Adrenal gland (tissue), 12 donors: ENCODE measurements around the gene TBX3. TPM values are rescaled to one million over a fixed set of nuclear protein-coding genes. Genes with fewer than 3 reads are reported as not detected.
A peak's percentile ranks its signal among the peaks of the same experiment; 100 is the strongest.
"Not testable (repeated sequence)": the region's sequence is repeated elsewhere in the genome, so short reads cannot be mapped to it uniquely, and the experiment has no call there.

Experiments used
- DNase-seq, 7 donors: peaks; one replicate each; pipeline ENCODE4 v3.0.0-alpha.2; 2019 to 2020
- H3K27ac ChIP-seq, 5 donors: fragments of 200-600 bp; sonication (generic) in 4 of 5; 1 replicate in 3 of 5; 2 replicates in 2 of 5; pipeline versions ENCODE4 v1.5.1 to v1.8.0; 2016 to 2020; ENCODE audit warnings: mild to moderate bottlenecking in 1 of 5
- H3K27me3 ChIP-seq: fragments of 200-600 bp; 2 replicates; pipeline ENCODE4 v1.8.0; 2021
- H3K36me3 ChIP-seq, 2 donors: fragments of 200-600 bp; replicated peaks in 1 of 2; 1 replicate in 1 of 2; 2 replicates in 1 of 2; pipeline versions ENCODE4 v1.5.1 to v1.8.0; 2018 to 2022
- H3K4me1 ChIP-seq, 2 donors: fragments of 200-600 bp; replicated peaks in 1 of 2; 1 replicate in 1 of 2; 2 replicates in 1 of 2; pipeline versions ENCODE4 v1.5.1 to v1.8.0; 2018 to 2021
- H3K4me3 ChIP-seq, 4 donors: fragments of 200-600 bp; sonication (generic) in 3 of 4; one replicate each; pipeline ENCODE4 v1.5.1; 2016 to 2018
- H3K9me3 ChIP-seq, 3 donors: fragments of 200-600 bp; sonication (generic) in 1 of 3; replicated peaks in 1 of 3; 1 replicate in 2 of 3; 2 replicates in 1 of 3; pipeline versions ENCODE4 v1.5.1 to v1.8.0; 2016 to 2021
- POLR2A ChIP-seq, 2 donors: fragments of 450-650 bp; IDR thresholded peaks; one replicate each; pipeline ENCODE4 v1.6.1; 2017; ENCODE audit warnings: antibody characterized with exemption in 2 of 2, mild to moderate bottlenecking in 2 of 2, moderate library complexity in 1 of 2
- WGBS, 4 donors: extraction: QIAGEN DNeasy Blood & Tissue Kit in 2 of 4; methylation state at CpG; one replicate each; pipeline versions ENCODE4 v1.1.5 to v1.1.7; 2013 to 2017; 5-methylcytosine and 5-hydroxymethylcytosine counted together
- intact Hi-C, 2 donors: fragments of 100-400 bp; cut with DNase I; formaldehyde crosslinking; loops; one replicate each; pipeline versions ENCODE4 v1.14.1 to v1.15.0; 2022 to 2023
- polyA plus RNA-seq, 3 donors: library from polyadenylated mRNA; stranded (reverse); fragments of 200-250 nt in 2 of 3; fragments of 350-450 nt in 1 of 3; fragmentation: Illumina TruSeq in 1 of 3; extraction: RNeasy Lipid Tissue Mini Kit (QIAGEN cat#74804) in 1 of 3; gene quantifications; one replicate each; pipeline ENCODE4 v1.2.3, GENCODE V29; 2013 to 2014
- total RNA-seq, 9 donors: library from RNA; depleted of rRNA in 4 of 9; stranded (reverse); fragments of >200 nt in 4 of 9; fragments of 120-200 nt in 1 of 9; fragmentation: NEBNext Ultra II Directional in 1 of 9; extraction: Animal tissue kit (Norgen Biotek cat#: 25700) in 1 of 9; gene quantifications; one replicate each; pipeline versions ENCODE4 v1.1.0 to v1.2.4, GENCODE V29; 2013 to 2023
- TF ChIP-seq, protein P1 (sequence below), 6 experiments: fragments of 450-650 bp in 4 of 6; fragments of 200-600 bp in 2 of 6; sonication (generic) in 1 of 6; IDR thresholded peaks; 1 replicate in 5 of 6; 2 replicates in 1 of 6; pipeline versions ENCODE4 v1.5.1 to v1.8.0; 2016 to 2021; ENCODE audit warnings: antibody characterized with exemption in 6 of 6, mild to moderate bottlenecking in 2 of 6, moderate library complexity in 1 of 6
- donor health status: healthy with polysubstance abuse.
- donor health status: Bipolar disorder and iron deficiency.
- donor health status: DM: yes; HTN: yes; CAD: no.
- donor health status: DM: no; HTN: no; CAD: no.
- donor health status: DM: no; HTN: no; CAD: no.
- donor health status: DM: yes; HTN: yes; CAD: no.

TBX3 gene
- total and polyA plus RNA-seq, 12 donors, result 156 to 602 (median 354) TPM

DNA sequence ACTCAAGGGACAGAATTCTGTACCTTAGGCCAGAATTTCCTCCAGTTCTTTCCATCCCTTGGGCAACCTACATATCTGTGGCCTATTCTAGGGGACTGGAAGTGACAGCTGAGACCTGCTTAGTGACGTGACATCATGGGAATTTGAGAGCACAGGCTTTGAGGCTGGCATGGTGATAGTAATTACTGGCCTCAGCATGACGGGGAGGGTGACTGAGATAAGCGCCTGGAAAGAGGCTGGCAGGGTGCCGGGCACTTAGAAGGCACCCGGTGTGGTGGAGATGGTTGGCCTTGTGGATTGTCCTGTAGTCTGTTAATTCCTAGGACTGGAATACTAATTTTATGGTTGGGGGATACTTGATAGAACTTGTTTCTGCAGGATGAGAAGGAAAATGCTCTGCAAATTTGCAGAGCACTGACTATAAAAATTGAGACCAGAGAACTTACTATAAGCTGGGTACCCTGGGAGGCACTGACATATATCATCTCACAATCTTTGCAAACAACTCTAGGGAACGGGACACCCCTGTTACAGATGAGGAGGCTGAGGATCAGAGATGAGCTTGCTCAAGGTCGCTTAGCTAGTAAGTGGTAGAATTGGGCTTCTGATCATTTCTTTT is 42.2 kb upstream of the TBX3 start:
- H3K27ac ChIP-seq, result peak overlapping the region in 1 of 5 donors; percentile 41
- peaks cover 0 to 3% of the 10 kb centered on the region in 2 donors for H3K4me1 ChIP-seq
- H3K4me3 ChIP-seq, result no peak overlapping the region
- intact Hi-C loops, result no loop called here
- TF ChIP-seq, protein P1, sequence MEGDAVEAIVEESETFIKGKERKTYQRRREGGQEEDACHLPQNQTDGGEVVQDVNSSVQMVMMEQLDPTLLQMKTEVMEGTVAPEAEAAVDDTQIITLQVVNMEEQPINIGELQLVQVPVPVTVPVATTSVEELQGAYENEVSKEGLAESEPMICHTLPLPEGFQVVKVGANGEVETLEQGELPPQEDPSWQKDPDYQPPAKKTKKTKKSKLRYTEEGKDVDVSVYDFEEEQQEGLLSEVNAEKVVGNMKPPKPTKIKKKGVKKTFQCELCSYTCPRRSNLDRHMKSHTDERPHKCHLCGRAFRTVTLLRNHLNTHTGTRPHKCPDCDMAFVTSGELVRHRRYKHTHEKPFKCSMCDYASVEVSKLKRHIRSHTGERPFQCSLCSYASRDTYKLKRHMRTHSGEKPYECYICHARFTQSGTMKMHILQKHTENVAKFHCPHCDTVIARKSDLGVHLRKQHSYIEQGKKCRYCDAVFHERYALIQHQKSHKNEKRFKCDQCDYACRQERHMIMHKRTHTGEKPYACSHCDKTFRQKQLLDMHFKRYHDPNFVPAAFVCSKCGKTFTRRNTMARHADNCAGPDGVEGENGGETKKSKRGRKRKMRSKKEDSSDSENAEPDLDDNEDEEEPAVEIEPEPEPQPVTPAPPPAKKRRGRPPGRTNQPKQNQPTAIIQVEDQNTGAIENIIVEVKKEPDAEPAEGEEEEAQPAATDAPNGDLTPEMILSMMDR (IDR thresholded peaks at IDR 0.05), result no peak
- TF ChIP-seq POLR2A (IDR thresholded peaks at IDR 0.05), result no peak
- H3K27me3 ChIP-seq, result no peaks in the 10 kb centered on the region
- peak; percentile 48 to 80 (median 61) for DNase-seq
- no peaks in the 10 kb centered on the region for H3K9me3 ChIP-seq
- 58 to 65% (median 64%) methylated on average over 7 of the region's 7 CpGs for WGBS, 4 donors
- no peaks in the 10 kb centered on the region for H3K36me3 ChIP-seq

DNA sequence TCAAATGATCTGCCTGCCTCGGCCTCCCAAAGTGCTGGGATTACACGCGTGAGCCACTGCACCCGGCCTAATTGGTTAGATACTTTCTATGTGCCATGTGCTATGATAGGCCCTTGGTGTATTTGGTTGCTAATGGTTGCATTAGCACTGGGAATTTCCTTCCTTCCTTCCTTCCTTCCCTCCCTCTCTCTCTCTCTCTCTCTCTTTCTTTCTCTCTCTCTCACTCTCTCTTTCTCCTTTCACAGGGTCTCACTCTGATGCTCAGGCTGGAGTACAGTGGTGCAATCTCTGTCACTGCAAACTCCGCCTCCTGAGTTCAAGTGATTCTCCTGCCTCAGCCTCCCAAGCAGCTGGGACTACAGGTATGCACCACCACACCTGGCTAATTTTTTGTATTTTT is 38.2 kb upstream of the TBX3 start:
- H3K4me1 ChIP-seq, DNase-seq, H3K9me3 ChIP-seq, H3K4me3 ChIP-seq, H3K36me3 ChIP-seq, H3K27ac ChIP-seq, H3K27me3 ChIP-seq, intact Hi-C loops: not testable (repeated sequence)
- WGBS, 4 donors, result 91 to 96% (median 94%) methylated on average over 5 of the region's 5 CpGs

DNA sequence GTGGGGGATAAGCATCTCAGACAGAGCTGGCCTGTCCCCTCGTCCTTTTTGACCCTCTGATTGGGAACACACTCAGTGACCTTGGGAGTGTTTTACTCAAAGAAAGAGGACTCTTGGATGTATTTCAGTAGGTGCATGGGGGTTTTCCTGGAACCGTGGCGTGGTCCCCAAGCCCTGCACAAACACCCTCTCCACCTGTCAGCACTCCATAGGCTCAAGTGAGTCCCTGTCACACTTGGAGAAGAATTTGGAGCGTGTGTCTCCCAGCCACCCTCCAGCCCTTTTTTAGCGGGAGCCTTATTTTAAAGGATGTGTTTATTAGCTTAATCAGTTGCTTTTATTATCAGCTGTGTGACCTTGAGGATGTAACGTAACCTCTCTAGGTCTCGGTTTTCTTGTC is 37.3 kb upstream of the TBX3 start:
- TF ChIP-seq POLR2A (IDR thresholded peaks at IDR 0.05), result no peak
- TF ChIP-seq, protein P1 (IDR thresholded peaks at IDR 0.05), result no peak
- WGBS, 4 donors, result 48 to 65% (median 61%) methylated on average over 4 to 7 of the region's 7 CpGs
- no peaks in the 10 kb centered on the region for H3K9me3 ChIP-seq
- H3K27ac ChIP-seq, result no peak overlapping the region
- H3K4me1 ChIP-seq, result peaks cover 0 to 3% of the 10 kb centered on the region in 2 donors
- intact Hi-C loops, result no loop called here
- no peak for DNase-seq
- no peak overlapping the region for H3K4me3 ChIP-seq
- no peaks in the 10 kb centered on the region for H3K27me3 ChIP-seq
- H3K36me3 ChIP-seq, result no peaks in the 10 kb centered on the region

DNA sequence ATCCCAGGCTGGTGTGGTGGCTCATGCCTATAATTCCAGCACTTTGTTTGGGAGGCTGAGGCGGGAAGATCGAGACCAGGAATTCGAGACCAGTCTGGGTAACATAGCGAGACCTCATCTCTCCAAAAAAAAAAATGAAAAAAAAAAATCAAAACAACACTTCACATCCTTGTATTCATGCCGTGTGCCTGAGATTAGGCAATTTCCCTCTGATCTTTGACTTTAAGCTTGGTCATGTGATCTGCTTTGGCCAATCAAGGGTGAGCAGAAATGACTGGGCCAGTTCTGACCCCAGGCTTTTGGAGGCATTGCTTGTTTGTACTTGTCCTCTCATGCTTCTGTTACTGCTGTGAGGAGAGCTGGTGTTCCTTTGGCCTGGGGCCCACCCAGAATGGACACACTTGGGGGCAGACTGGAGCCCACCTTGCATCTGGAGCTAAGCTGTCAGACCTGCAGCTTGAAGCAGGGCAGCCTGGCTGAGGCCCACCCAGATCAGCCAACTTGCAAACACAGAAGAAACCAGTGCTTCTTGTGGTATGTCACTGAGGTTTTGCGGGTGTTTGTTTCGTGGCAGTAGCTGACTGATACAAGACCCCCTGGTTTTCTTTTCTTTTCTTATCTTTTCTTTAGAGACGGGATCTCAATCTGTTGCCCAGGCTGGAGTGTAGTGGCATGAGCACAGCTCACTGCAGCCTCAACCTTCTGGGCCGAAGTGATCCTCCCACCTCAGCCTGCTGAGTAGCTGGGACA is 29.7 kb upstream of the TBX3 start:
- no peaks in the 10 kb centered on the region for H3K36me3 ChIP-seq
- H3K4me1 ChIP-seq, result no peaks in the 10 kb centered on the region
- H3K4me3 ChIP-seq, result no peak overlapping the region
- intact Hi-C loops, result no loop called here
- no peak for TF ChIP-seq POLR2A (IDR thresholded peaks at IDR 0.05)
- TF ChIP-seq, protein P1 (IDR thresholded peaks at IDR 0.05), result no peak
- 91 to 96% (median 93%) methylated on average over 9 of the region's 9 CpGs for WGBS, 4 donors
- no peaks in the 10 kb centered on the region for H3K27me3 ChIP-seq
- no peak for DNase-seq
- no peaks in the 10 kb centered on the region for H3K9me3 ChIP-seq
- no peak overlapping the region for H3K27ac ChIP-seq
